ENCODE measurements around the gene CCDC157.

CCDC157 gene

GRCh38 chr22:30372915-30373314, 16.1 kb downstream of the CCDC157 start:
- TF ChIP-seq CTCF (conservative IDR thresholded peaks at IDR 0.05; ENCODE audit: control insufficient read depth, insufficient read depth, low read depth, low read length): no peak
- DNase-seq (ENCODE audit: low read depth): no peak
- H3K4me3 ChIP-seq (ENCODE audit: control insufficient read depth, low read depth, low read length): no peak overlapping the region

GRCh38 chr22:30373331-30374325, 16.8 kb downstream of the CCDC157 start:
- no peak for DNase-seq (ENCODE audit: low read depth)
- TF ChIP-seq CTCF (conservative IDR thresholded peaks at IDR 0.05; ENCODE audit: control insufficient read depth, insufficient read depth, low read depth, low read length): no peak
- no peak overlapping the region for H3K4me3 ChIP-seq (ENCODE audit: control insufficient read depth, low read depth, low read length)

- DNase-seq (ENCODE audit: low read depth): no peak
- H3K4me3 ChIP-seq (ENCODE audit: control insufficient read depth, low read depth, low read length): no peak overlapping the region
- no peak for TF ChIP-seq CTCF (conservative IDR thresholded peaks at IDR 0.05; ENCODE audit: control insufficient read depth, insufficient read depth, low read depth, low read length)
Measured at GRCh38 chr22:30375312-30375849, 18.6 kb downstream of the CCDC157 start.

- H3K4me3 ChIP-seq (ENCODE audit: control insufficient read depth, low read depth, low read length): no peak overlapping the region
- DNase-seq (ENCODE audit: low read depth): no peak
- TF ChIP-seq CTCF (conservative IDR thresholded peaks at IDR 0.05; ENCODE audit: control insufficient read depth, insufficient read depth, low read depth, low read length): no peak
Measured at GRCh38 chr22:30380011-30380410, 23.2 kb downstream of the CCDC157 start.

GRCh38 chr22:30381264-30381663, 24.5 kb downstream of the CCDC157 start:
- no peak for DNase-seq (ENCODE audit: low read depth)
- no peak overlapping the region for H3K4me3 ChIP-seq (ENCODE audit: control insufficient read depth, low read depth, low read length)

GRCh38 chr22:30382340-30382739, 25.5 kb downstream of the CCDC157 start:
- TF ChIP-seq CTCF (conservative IDR thresholded peaks at IDR 0.05; ENCODE audit: control insufficient read depth, insufficient read depth, low read depth, low read length): no peak
- DNase-seq (ENCODE audit: low read depth): no peak
- H3K4me3 ChIP-seq (ENCODE audit: control insufficient read depth, low read depth, low read length): no peak overlapping the region

More at GRCh38 chr22:30381264-30381663, 24.5 kb downstream of the CCDC157 start:
- TF ChIP-seq CTCF (conservative IDR thresholded peaks at IDR 0.05; ENCODE audit: control insufficient read depth, insufficient read depth, low read depth, low read length): no peak
